GM10248 (cell line): ENCODE data around the gene RASSF5.

Experiments used
- CTCF ChIA-PET: fragments of 300-600 bp; sonication (Branson Sonifier 250); formaldehyde crosslinking; extraction: SDS; loops from one replicate; lab custom pipeline; 2021; ENCODE audit warnings: antibody characterized with exemption; lab: Yijun Ruan, JAX
- POLR2A ChIA-PET: fragments of 350-650 bp; sonication (Branson Sonifier 250); formaldehyde crosslinking; extraction: SDS; loops from one replicate; lab custom pipeline; 2020; ENCODE audit warnings: antibody characterized with exemption; lab: Yijun Ruan, JAX
- DNase-seq: peaks from one replicate; pipeline ENCODE4 v3.0.0; 2012; ENCODE audit errors: extremely low spot score
- CTCF ChIP-seq: IDR thresholded peaks from 2 replicates; pipeline ENCODE4 v1.5.1; 2012; ENCODE audit warnings: mild to moderate bottlenecking, low read depth; ENCODE audit errors: extremely low read depth, missing control alignments, control extremely low read depth

RASSF5 gene

GRCh38 chr1:206507284-206508129 is at the start of gene RASSF5:
Gene RASSF5, plus strand, starts transcription at chr1:206507531. Its CDS starts 72 bp downstream, at chr1:206507603.
- CTCF ChIA-PET = interaction anchor here (1.0 to 15.7 kb wide), 17 partner anchors 10 to 80 kb away, joined by 3 to 179 read pairs (median 5); no protein-coding TSS in a partner anchor
- DNase-seq = peak; percentile 90
- TF ChIP-seq CTCF = no peak
- POLR2A ChIA-PET = interaction anchor here (0.6 to 1.6 kb wide), 6 partner anchors 9 to 73 kb away, joined by 3 to 8 read pairs (median 4); no protein-coding TSS in a partner anchor

- no peak for TF ChIP-seq CTCF
- DNase-seq = no peak
- POLR2A ChIA-PET = interaction anchor here (0.6 to 0.7 kb wide), 2 partner anchors 285 to 675 kb away, joined by 3 to 10 read pairs; no protein-coding TSS in a partner anchor
- CTCF ChIA-PET = interaction anchor here (1.4 to 5.4 kb wide), 4 partner anchors 11 to 20 kb away, joined by 4 to 40 read pairs (median 8); partner anchors contain the start of gene IKBKE
Measured at GRCh38 chr1:206459703-206460102, 47.6 kb upstream of the RASSF5 start.

- no peak for TF ChIP-seq CTCF
- ChIA-PET CTCF (interaction anchor here (0.6 to 7.8 kb wide), 17 partner anchors 10 to 515 kb away, joined by 3 to 70 read pairs (median 6); partner anchors contain the start of gene IKBKE), POLR2A (no interaction called here)
- DNase-seq = no peak
Measured at GRCh38 chr1:206460836-206461426, 46.4 kb upstream of the RASSF5 start.

- DNase-seq = peak; percentile 79
- POLR2A ChIA-PET = no interaction called here
Measured at GRCh38 chr1:206461602-206462455, 45.5 kb upstream of the RASSF5 start.

GRCh38 chr1:206463137-206463536 is 44.2 kb upstream of the RASSF5 start:
- no peak for TF ChIP-seq CTCF
- ChIA-PET CTCF (interaction anchor here (1.2 to 7.8 kb wide), 11 partner anchors 8 to 516 kb away, joined by 3 to 70 read pairs (median 18); partner anchors contain the start of gene IKBKE), POLR2A (no interaction called here)
- no peak for DNase-seq

More at GRCh38 chr1:206461602-206462455, 45.5 kb upstream of the RASSF5 start:
- peak; percentile 81 for TF ChIP-seq CTCF
- CTCF ChIA-PET = interaction anchor here (0.6 to 7.8 kb wide), 28 partner anchors 9 to 518 kb away, joined by 3 to 70 read pairs (median 6); partner anchors contain the start of gene IKBKE
